Measurements from ENCODE around the gene POFUT1.

- TF ChIP-seq POLR2A (IDR thresholded peaks at IDR 0.05) (no peak), CTCF (IDR thresholded peaks at IDR 0.05) (no peak)
These were observed 18.7 kb downstream of the POFUT1 start for GRCh38 chr20:32226391-32226790.

Measured in uterus (tissue), 2 donors.